ENCODE results near the gene MMP14. TPM values are rescaled to one million over a fixed set of nuclear protein-coding genes. Genes with fewer than 3 reads are reported as not detected.

The MMP14 gene
- total RNA-seq, 2 experiments from 2014 or later, result 2.8 to 9.0 TPM

- H3K9me3 ChIP-seq (ENCODE audit: low read length), result no peaks in the 10 kb centered on the region
- peak; percentile 48; the same call in 1 of the 2 replicates for TF ChIP-seq CTCF (conservative IDR thresholded peaks at IDR 0.05; ENCODE audit: low read length)
- no peak for TF ChIP-seq EZH2phosphoT487 (IDR thresholded peaks at IDR 0.05; ENCODE audit: borderline replicate concordance, low read depth, low read length)
- CTCF ChIA-PET (ENCODE audit: unreplicated experiment), result interaction anchor here (0.9 to 2.9 kb wide), 6 partner anchors 13 to 28 kb away, joined by 3 to 11 read pairs (median 5); no protein-coding TSS in a partner anchor
- POLR2A ChIA-PET, result interaction anchor here (0.5 to 5.5 kb wide), 21 partner anchors 10 to 333 kb away, joined by 3 to 65 read pairs (median 4); partner anchors contain the start of genes HAUS4, OXA1L, RBM23 and REM2
- H3K4me3 ChIP-seq (ENCODE audit: low read depth, low read length, poor library complexity, severe bottlenecking), result peak within 1 kb of the TSS; percentile 86
- DNase-seq (ENCODE audit: low spot score), result peak; percentile 97
- H2AFZ ChIP-seq (ENCODE audit: low read length), result peak within 1 kb of the TSS; percentile 12; the same call in 1 of the 2 replicates
- H3K79me2 ChIP-seq (ENCODE audit: insufficient read depth, low read depth, low read length), result peaks cover 19% of the 10 kb centered on the region
- H3K4me2 ChIP-seq (ENCODE audit: low read length), result peak within 1 kb of the TSS; percentile 96
- no TSS peak for BruUV-seq (replicated peaks)
- no peaks in the 10 kb centered on the region for H4K20me1 ChIP-seq (ENCODE audit: insufficient read depth, low read length)
- no peaks in the 10 kb centered on the region for H3K9me2 ChIP-seq (ENCODE audit: insufficient read depth, low read length)
- H3K27ac ChIP-seq (ENCODE audit: low read depth, low read length, poor library complexity, severe bottlenecking), result peak within 1 kb of the TSS; percentile 93
- peaks cover 34% of the 10 kb centered on the region for H3K36me3 ChIP-seq (ENCODE audit: insufficient read depth, low read length)
- intact Hi-C loops (cut with micrococcal nuclease; ENCODE audit: unreplicated experiment), result loop anchor here (1.0 to 5.0 kb wide), 6 partner anchors 16 to 479 kb away; partner anchors contain the start of gene RBM23
- H3K4me1 ChIP-seq (ENCODE audit: insufficient read depth, low read length, poor library complexity, severe bottlenecking), result peaks cover 31% of the 10 kb centered on the region
Measured at GRCh38 chr14:22871224-22872032, 35.0 kb downstream of the MMP14 start, which contains the start of gene LRP10. TSS of gene LRP10 (plus strand) at chr14:22871740. CDS start at chr14:22872304, 564 bp downstream.

- Histone ChIP-seq H3K9me3 (ENCODE audit: low read length) (no peaks in the 10 kb centered on the region), H4K20me1 (ENCODE audit: insufficient read depth, low read length) (no peaks in the 10 kb centered on the region), H2AFZ (ENCODE audit: low read length) (peak overlapping the region; percentile 11; the same call in 1 of the 2 replicates), H3K4me1 (ENCODE audit: insufficient read depth, low read length, poor library complexity, severe bottlenecking) (peaks cover 31% of the 10 kb centered on the region), H3K79me2 (ENCODE audit: insufficient read depth, low read depth, low read length) (peaks cover 19% of the 10 kb centered on the region), H3K27ac (ENCODE audit: low read depth, low read length, poor library complexity, severe bottlenecking) (peak overlapping the region; percentile 93), H3K9me2 (ENCODE audit: insufficient read depth, low read length) (no peaks in the 10 kb centered on the region), H3K4me2 (ENCODE audit: low read length) (peak overlapping the region; percentile 96), H3K4me3 (ENCODE audit: low read depth, low read length, poor library complexity, severe bottlenecking) (peak overlapping the region; percentile 86), H3K36me3 (ENCODE audit: insufficient read depth, low read length) (peaks cover 42% of the 10 kb centered on the region)
- DNase-seq (ENCODE audit: low spot score), result peak; percentile 80
- ChIA-PET CTCF (ENCODE audit: unreplicated experiment) (interaction anchor here (0.6 to 2.9 kb wide), 6 partner anchors 12 to 195 kb away, joined by 3 to 11 read pairs (median 5); no protein-coding TSS in a partner anchor), POLR2A (interaction anchor here (0.6 to 5.5 kb wide), 17 partner anchors 11 to 137 kb away, joined by 3 to 65 read pairs (median 4); partner anchors contain the start of genes OXA1L, RBM23 and REM2)
- peak; percentile 98 for TF ChIP-seq CTCF (conservative IDR thresholded peaks at IDR 0.05; ENCODE audit: low read length)
- no peak for TF ChIP-seq EZH2phosphoT487 (IDR thresholded peaks at IDR 0.05; ENCODE audit: borderline replicate concordance, low read depth, low read length)
- intact Hi-C loops (cut with micrococcal nuclease; ENCODE audit: unreplicated experiment), result loop anchor here (1.0 to 5.0 kb wide), 5 partner anchors 28 to 480 kb away; partner anchors contain the start of gene RBM23
- BruUV-seq (replicated peaks), result no TSS peak
Measured at GRCh38 chr14:22872033-22872832, 35.8 kb downstream of the MMP14 start.
